GM21737 (cell line): ENCODE measurements around the gene MAST1.
A peak's percentile ranks its signal among the peaks of the same experiment; 100 is the strongest.

Experiments
- ATAC-seq: cut with Tn5 transposase; IDR thresholded peaks from one replicate; pipeline ENCODE4 v1.9.1; 2021; ENCODE audit warnings: mild to moderate bottlenecking, moderate library complexity; ENCODE audit not compliant: unreplicated experiment

MAST1 gene

DNA sequence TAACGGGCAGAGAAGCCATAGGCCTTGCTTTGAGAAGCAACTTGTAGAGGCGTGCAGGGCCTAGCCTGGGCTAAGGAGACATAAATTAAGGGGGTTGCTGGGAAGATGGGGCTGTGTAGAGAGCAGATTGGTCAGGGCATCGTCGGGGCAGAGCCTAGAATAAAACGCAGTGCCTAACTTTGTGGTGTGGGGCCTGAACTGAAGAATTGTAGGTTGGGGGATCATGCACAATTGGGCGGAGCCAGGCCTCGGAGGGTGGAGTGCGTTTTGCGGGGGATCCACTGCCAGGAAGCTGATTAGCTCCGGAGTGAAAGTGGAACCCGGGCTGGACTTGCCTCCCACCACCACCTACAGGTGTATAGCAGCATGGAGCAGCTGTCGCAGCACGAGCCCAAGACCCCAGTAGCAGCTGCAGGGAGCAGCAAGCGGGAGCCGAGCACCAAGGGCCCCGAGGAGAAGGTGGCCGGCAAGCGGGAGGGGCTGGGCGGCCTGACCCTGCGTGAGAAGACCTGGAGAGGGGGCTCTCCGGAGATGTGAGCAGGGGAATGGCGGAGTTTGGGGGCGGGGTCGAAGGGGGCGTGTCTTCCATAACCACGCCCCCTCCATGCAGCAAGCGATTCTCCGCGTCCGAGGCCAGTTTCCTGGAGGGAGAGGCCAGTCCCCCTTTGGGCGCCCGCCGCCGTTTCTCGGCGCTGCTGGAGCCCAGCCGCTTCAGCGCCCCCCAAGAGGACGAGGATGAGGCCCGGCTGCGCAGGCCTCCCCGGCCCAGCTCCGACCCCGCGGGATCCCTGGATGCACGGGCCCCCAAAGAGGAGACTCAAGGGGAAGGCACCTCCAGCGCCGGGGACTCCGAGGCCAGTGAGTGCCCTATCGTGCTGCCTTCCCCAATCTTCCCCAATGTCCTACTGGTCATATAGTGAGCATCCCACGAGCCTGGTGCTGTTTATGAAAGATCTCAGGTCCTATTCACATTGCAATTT is 29.1 kb downstream of the MAST1 start:
- ATAC-seq, result no peak

DNA sequence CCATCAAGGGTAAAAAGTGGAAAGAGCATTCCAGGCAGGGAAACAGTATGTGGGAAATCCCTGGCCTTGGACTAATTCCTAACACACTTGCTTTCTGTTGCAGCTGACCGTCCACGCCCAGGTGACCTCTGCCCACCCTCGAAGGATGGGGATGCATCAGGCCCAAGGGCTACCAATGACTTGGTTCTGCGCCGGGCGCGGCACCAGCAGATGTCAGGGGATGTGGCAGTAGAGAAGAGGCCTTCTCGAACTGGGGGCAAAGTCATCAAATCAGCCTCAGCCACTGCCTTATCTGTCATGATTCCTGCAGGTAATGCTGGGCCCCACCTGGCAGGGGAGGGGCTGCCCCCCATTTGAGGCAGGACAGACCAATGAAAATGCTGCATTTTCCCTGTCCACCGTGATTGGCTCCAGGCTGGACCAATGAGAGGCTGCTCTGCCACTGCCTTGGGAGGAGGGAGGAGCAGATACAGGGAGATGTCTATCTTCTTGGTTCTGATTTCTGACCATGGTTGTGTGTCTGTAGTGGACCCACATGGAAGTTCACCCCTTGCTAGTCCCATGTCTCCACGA is 30.3 kb downstream of the MAST1 start:
- no peak for ATAC-seq

DNA sequence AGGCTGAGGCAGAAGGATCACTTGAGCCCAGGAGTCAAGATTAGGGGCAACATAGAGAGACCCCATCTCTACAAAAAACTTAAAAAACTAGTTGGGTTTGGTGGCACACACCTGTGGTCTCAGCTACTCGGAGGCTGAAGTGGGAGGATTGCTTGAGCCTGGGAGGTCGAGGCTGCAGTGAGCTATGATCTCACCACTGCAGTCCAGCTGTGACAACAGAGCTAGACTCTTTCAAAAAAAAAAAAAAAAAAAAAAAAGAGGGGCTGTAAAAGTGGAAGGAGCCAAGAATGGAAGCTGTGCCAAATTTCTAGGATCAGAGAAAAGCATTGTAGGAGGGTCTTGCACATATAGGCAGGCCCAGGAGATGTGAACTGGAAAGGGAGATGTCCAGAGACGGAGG is 33.4 kb downstream of the MAST1 start:
- no peak for ATAC-seq

DNA sequence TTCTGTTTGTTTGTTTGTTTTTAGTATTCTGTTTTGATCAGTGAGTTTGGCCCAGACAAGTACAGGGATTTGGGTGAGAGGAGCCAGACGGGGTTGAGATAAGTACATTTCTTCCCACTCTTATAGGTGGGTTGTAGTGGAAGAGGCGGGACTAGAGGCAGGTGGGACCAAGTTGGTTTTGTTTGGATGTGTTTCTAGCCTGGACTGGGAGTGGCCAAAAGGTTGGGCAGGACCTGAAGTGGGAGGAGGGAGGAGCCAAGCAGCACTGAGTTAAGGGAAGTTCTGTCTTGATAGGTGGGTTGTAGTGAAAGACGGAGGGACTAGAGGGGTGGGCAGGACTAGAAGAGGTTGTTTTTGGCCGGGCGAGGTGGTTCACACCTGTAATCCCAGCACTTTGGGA is 33.9 kb downstream of the MAST1 start:
- ATAC-seq, result no peak

- ATAC-seq, result no peak
Measured at GRCh38 chr19:12872941-12873890, 34.9 kb downstream of the MAST1 start.

GRCh38 chr19:12873891-12874745 is 35.8 kb downstream of the MAST1 start:
- ATAC-seq, result no peak

DNA sequence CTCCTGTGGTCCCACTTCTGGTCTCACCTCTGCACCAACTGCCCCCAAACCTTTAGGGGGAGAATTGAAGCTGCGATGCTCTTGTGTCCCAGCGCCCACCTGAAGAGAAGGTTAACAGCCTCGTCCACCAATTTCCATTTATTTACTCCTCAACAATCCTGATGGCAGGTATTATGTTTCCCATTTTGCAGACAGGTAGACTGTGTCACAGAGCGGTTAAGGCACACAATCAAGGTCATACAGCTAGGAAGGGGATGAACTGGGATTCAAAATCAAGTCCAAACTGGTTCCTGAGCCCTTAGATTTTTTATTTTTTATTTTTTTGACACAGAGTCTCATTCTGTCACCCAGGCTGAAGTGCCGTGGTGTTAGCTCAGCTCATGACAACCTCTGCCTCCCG is 36.8 kb downstream of the MAST1 start:
- no peak for ATAC-seq

GRCh38 chr19:12880551-12881171 is 42.3 kb downstream of the MAST1 start:
- peak; percentile 18 for ATAC-seq

- peak; percentile 77 for ATAC-seq
Measured at GRCh38 chr19:12881172-12881808, 43.0 kb downstream of the MAST1 start, which contains the start of gene DNASE2. Gene DNASE2 (minus strand): TSS chr19:12881449. CDS start chr19:12881375, 74 bp downstream.

DNA sequence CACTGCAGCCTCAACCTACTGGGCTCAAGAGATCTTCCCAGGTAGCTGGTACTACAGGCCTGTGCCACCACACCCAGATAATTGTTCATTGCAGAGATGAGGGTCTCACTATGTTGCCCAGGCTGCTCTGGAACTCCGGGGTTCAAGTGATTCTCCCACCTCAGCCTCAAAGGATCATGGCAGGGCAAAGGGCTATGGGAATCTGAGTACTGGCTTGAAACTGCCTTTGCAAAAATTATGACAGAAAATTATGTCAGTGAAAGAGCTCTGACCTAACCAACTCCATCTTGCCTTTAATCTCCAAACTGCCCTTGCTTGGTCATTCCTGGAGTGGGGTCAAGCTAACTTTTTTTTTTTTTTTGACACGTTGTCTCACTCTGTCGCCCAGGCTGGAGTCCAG is 44.3 kb downstream of the MAST1 start:
- no peak for ATAC-seq

DNA sequence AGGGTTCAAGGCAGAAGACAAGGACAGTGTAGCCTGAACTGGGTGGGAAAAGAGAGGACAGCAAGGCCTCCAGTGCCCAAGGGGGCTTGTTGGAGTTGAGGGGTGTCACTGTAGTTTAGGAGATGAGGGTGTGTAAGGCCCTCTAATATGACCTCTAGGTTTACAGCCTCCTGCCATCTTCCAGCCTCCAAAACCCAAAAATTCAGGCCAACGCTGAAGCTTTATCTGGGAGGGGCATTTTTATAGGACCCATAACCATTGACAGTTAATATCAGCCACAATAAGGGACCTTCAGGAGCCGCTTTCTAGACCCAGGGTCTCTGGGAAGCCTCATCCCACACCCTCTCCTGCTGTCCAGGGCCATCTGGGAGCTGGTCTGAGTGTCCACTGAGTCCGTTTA is 45.9 kb downstream of the MAST1 start:
- no peak for ATAC-seq

DNA sequence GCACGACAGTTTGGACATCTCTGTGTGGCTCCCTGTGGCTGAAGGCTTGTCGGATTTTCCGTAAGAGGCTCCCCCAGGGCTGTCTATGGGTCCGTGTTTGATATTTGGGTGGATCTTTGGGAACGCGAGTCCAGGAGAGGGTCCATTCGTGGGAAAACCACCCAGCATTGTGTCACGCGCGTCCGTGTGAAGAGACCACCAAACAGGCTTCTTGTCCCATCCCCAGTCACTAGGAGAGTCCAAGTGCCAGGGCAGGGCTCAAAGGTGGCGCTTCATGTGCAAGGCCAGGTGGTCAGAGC is 46.3 kb downstream of the MAST1 start:
- ATAC-seq, result no peak

DNA sequence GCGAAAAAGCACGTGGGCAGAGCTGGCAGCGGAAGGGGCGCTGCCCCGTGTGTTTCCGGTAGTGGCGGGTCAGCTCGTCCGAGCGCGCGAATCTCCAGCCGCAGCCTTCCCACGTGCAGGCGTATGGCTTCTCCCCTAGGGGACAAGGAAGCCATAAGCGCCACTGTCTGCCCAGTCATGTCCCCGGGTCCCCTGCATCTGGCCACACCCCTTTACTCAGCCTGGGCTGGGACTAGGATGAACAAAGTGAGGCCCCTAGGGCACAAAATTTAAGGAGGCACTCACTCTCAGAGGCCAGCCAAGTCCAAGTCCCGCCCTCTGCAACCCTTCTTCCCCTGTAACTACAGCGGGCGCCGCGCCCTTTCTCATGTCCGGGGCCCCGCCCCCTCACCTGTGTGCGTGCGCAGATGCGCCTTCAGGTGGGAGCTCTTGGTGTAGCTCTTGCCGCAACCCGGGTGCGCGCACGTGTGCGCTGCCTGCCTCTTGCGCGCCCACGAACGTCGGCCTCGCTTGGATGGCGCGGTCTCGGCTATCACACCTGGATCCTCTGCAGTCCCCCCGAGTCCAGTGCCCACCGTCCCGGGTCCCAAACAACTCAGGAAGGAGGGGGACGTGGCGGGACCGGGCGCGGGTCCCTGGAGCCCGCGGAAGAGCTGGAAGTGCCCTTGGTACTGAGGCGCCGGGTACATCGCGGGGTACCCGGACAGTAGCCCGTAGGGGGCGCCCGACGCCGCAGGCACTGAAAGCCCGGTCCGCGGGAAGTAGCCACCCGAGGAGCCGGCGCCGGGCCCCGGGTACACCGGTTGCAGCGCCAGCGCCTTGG is 46.8 kb downstream of the MAST1 start:
- peak; percentile 39 for ATAC-seq

- ATAC-seq, result no peak
Measured at GRCh38 chr19:12885749-12886650, 47.7 kb downstream of the MAST1 start.

DNA sequence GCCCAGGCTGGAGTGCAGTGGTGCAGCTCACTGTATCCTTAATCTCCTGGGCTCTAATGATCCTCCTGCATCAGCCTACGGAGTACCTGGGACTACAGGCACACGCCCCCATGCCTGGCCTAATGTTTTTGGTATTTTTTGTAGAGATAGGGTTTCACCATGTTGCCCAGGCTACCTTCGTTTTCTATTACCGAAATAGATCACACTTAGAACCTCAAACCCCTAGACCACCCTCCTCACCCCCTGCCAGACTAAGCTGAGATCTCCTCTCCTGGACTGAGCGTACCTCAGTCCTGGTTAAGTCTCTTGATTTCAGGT is 48.3 kb downstream of the MAST1 start:
- no peak for ATAC-seq

- no peak for ATAC-seq
Measured at GRCh38 chr19:12886969-12887747, 48.8 kb downstream of the MAST1 start, which contains the start of gene KLF1. Gene KLF1 (minus strand): TSS chr19:12887201. CDS start chr19:12887140, 61 bp downstream.
